Mammary epithelial cell (primary cell): ENCODE results near the gene DDX41.

Source experiments
- EZH2 ChIP-seq: IDR thresholded peaks from 2 replicates; pipeline ENCODE4 v1.6.1; 2012; ENCODE audit warnings: low read length, inconsistent platforms, borderline replicate concordance
- TF ChIP-seq, protein P1 (sequence below), 2 donors: IDR thresholded peaks in 1 of 2; conservative IDR thresholded peaks in 1 of 2; 2 replicates each; pipeline ENCODE4 v1.5.1; 2011 to 2012; ENCODE audit warnings: inconsistent platforms in 2 of 2, low read length in 2 of 2, mild to moderate bottlenecking in 2 of 2, control low read depth in 1 of 2, low read depth in 1 of 2; ENCODE audit not compliant: insufficient read depth in 1 of 2; ENCODE audit errors: extremely low read depth in 1 of 2

- TF ChIP-seq, protein P1, sequence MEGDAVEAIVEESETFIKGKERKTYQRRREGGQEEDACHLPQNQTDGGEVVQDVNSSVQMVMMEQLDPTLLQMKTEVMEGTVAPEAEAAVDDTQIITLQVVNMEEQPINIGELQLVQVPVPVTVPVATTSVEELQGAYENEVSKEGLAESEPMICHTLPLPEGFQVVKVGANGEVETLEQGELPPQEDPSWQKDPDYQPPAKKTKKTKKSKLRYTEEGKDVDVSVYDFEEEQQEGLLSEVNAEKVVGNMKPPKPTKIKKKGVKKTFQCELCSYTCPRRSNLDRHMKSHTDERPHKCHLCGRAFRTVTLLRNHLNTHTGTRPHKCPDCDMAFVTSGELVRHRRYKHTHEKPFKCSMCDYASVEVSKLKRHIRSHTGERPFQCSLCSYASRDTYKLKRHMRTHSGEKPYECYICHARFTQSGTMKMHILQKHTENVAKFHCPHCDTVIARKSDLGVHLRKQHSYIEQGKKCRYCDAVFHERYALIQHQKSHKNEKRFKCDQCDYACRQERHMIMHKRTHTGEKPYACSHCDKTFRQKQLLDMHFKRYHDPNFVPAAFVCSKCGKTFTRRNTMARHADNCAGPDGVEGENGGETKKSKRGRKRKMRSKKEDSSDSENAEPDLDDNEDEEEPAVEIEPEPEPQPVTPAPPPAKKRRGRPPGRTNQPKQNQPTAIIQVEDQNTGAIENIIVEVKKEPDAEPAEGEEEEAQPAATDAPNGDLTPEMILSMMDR (conservative IDR thresholded peaks at IDR 0.05 in 1 of 2, IDR thresholded peaks at IDR 0.05 in 1 of 2; ENCODE audit: extremely low read depth in 1 of 2, insufficient read depth in 1 of 2, low read depth in 1 of 2, low read length in 2 of 2): no peak
- TF ChIP-seq EZH2: no peak
These were observed 49.9 kb downstream of the DDX41 start for GRCh38 chr5:177466861-177467260.
